Measurements from ENCODE around the gene BTF3. TPM values are rescaled to one million over a fixed set of nuclear protein-coding genes. Genes with fewer than 3 reads are reported as not detected.
"Not testable (repeated sequence)": the region's sequence is repeated elsewhere in the genome, so short reads cannot be mapped to it uniquely, and the experiment has no call there.

The BTF3 gene
- total RNA-seq, 1 donor = 141 TPM

DNA sequence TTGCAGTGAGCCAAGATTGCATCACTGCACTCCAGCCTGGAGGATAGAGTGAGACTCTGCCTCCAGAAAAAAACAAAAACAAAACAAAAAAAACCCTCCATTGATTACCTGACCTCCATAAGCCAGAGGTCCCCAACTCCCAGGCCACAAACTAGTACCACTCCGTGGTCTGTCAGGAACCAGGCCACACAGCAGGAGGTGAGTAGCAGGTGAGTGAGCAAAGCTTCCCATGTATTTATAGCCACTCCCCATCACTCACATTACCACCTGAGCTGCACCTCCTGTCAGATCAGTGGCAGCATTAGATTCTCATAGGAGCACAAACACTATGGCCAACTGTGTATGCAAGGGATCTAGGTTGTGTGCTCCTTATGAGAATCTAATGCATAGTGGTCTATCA lies 13.7 kb upstream of the BTF3 start:
- DNase-seq (ENCODE audit: low read depth in 2 of 3, low spot score in 2 of 3) = no peak

DNA sequence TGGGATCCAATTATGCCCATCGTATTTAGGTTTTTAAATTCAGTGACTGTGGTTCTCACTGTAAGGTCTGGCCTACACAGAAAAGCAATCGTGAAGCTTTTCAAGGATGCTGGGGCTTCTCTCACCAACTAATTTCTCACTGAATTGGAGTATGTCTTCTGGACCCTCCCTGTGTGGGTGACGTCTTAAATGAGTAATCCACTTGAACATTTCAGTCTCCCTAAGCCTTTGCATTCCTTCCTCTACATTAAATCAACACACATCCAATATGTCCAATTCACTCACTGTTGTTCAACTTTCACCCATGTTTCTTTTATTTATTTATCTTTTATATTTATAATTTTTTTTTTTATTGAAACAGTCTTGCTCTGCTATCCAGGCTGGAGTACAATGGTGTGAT lies 12.5 kb upstream of the BTF3 start:
- no peak for DNase-seq (ENCODE audit: low read depth in 2 of 3, low spot score in 2 of 3)

DNA sequence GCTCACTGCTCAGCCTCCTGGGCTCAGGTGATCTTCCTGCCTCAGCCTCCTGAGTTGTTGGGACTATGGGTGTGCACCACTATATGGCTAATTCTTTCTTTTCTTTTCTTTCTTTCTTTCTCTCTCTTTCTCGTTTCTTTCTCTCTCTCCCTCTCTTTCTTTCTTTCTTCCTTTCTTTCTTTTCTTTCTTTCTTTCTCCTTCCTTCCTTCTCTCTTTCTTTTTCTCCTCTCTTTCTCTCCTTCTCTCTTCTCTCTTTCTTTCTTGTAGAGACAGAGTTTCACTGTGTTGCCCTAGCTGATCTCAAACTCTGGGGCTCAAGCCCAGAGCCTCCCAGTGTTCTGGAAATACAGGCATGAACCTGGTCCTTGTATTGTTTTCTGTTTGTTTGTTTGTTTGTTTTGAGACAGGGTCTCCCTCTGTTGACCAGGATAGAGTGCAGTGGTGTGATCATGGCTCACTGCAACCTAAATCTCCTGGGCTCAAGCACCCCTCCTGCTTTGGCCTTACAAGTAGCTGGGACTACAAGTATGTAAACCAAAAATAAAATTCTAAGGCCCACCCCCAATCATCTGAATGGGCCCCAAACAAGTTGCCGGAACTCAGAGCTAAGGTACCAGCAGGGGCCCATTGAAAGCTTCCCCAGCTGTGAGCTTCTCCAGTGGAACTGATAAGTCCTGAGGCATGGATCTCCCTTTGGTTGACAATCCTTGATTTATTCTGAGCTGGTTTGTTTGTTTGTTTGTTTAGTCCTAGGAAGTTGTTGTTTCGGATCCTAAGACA lies 11.9 kb upstream of the BTF3 start:
- DNase-seq (ENCODE audit: low read depth in 2 of 3, low spot score in 2 of 3) = no peak

DNA sequence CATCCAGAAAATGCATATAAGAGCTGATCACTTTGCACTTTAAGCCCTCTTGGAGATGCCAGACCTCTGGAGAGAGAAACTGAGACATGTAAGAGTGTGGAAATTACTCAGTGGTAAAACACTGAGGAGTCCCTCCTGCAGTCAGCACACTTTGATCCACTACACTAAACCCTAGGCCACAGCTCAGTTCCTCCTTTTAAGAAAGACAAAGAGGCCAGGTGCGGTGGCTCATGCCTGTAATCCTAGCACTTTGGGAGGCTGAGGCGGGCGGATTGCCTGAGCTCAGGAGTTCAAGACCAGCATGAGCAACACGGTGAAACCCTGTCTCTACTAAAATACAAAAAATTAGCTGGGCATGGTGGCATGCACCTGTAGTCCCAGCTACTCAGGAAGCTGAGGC lies 11.0 kb upstream of the BTF3 start:
- DNase-seq (ENCODE audit: low read depth in 2 of 3, low spot score in 2 of 3) = not testable (repeated sequence)

DNA sequence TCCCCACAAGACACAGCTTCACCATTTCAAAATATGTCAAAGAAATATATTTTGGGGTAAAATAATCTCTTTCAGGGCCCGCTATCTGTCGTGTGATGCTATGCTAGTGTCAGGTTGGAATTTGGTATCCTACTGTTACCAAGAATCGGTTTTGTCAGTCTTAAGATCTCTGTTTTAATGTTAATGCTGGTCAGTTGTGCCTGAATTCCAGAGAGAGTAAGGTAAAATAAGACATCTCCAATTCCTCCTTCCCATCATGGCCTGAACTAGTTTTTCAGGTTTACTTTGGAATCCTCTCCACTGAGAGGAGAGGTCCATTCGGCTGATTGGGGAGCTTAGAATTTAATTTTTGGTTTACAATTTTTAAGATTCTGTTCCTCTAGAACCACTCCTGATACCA lies 10.4 kb upstream of the BTF3 start:
- DNase-seq (ENCODE audit: low read depth in 2 of 3, low spot score in 2 of 3) = no peak

DNA sequence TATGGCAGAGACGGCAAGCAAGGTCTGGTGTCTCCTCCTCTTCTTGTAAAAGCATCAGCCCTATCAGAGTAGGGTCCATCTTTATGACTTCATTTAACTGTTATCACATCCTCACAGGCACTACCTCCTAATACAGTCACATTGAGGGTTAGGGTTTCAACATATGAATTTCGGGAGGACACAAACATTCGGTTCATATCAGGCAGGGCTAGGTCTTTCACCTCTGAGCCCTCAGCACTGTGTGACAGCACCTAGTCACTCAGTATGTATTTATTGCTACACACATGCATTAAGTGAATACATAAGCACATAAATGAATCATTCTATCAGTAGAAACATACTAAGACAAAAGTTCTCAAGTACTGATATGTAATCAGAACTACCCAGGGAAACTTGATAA lies 9.4 kb upstream of the BTF3 start:
- no peak for DNase-seq (ENCODE audit: low read depth in 2 of 3, low spot score in 2 of 3)

DNA sequence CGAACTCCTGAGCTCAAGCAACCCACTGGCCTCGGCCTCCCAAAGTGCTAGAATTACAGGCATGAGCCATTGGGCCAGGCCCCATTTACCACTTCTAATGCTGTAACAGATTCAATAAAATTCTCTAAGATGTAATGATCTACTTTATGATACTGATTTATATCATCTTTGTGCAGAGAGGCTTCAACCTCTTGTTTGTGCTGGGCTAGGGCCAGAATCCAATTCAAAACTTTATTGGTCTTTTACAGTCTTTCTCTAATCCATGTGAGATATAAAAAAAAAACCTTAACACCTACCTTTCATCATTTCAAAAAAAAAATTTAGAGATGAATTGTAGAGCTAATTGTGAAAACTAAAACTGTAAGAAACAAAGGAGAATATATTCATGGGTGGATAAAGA lies 8.2 kb upstream of the BTF3 start:
- DNase-seq (ENCODE audit: low read depth in 2 of 3, low spot score in 2 of 3) = no peak

DNA sequence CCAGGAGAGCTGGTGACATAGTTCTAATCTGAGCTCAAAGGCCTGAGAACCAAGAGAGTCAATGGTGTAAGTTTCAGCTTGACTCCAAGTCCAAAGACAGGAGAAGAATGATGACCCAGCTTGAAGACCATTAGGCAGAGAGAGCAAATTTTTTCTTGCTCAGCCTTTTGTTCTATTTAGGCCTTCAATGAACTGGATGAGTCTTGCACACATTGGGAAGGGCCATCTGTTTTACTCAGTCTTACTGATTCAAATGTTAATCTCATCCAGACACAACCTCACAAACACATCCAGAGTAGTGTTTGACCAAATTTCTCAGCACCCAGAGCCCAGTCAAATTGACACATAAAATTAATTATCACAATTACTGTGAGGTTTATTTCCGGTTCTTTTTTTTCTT lies 7.1 kb upstream of the BTF3 start:
- DNase-seq (ENCODE audit: low read depth in 2 of 3, low spot score in 2 of 3) = no peak

DNA sequence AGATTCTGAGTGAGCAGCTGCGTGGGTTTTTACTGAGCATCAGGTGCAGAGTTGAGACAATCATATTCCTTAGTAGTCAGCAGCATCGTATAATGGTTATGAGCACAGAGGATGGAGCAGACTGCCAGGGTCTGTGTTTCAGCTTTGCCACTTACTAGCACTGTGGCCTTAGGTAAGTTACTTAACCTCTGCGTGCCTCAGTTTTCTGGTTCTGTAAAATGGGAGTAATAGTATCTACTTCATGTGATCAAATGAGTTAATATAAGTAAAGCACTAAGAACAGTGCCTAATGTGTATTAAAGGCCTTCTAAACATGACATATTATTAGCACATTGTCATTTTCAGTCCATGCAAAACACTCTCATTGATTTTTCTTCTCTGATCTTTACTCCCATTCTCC lies 4.8 kb upstream of the BTF3 start:
- DNase-seq (ENCODE audit: low read depth in 2 of 3, low spot score in 2 of 3) = no peak

DNA sequence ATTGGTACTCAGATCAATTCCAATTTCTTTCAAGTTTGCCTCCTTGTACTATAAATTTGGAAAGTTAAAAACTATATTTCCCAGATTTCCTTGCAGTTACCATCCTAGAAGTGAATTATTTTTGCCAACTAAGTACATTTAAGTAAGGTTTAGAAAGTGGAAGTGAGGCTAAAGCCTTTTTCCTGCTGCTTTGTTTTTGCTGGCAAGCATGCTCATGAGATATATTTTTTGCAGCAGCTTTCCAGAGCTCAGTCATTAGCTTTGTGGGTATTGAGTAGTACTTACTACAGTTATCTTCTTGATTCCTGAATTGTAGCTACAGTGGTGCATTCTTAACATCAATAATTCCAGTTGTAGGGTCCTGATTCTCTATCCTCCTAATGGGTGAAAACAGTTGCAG lies 3.5 kb upstream of the BTF3 start:
- DNase-seq (ENCODE audit: low read depth in 2 of 3, low spot score in 2 of 3) = no peak

DNA sequence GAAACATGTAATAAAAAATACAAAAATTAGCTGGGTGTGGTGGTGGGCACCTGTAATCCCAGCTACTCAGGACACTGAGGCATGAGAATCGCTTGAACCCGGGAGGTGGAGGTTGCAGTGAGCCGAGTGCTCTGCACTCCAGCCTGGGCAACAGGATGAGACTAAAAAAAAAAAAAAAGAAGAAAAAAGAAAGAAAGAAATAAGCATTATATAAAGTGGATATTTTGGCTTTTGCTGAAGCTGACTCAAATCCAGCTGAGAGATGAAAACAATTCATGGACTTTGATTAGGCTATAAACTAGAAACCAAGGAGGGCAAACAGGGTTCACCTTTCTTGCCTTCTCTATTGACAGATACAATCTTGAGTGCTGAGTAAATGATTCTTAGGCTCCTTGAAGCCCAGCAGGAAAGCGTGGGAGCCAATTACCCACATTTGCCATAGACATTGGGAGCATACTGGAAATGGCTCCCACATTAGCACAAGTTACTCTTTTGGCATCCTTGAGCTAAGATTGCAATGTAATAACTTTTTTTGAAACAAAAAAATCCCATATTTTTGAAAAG lies 2.4 kb upstream of the BTF3 start:
- DNase-seq (ENCODE audit: low read depth in 2 of 3, low spot score in 2 of 3) = no peak

DNA sequence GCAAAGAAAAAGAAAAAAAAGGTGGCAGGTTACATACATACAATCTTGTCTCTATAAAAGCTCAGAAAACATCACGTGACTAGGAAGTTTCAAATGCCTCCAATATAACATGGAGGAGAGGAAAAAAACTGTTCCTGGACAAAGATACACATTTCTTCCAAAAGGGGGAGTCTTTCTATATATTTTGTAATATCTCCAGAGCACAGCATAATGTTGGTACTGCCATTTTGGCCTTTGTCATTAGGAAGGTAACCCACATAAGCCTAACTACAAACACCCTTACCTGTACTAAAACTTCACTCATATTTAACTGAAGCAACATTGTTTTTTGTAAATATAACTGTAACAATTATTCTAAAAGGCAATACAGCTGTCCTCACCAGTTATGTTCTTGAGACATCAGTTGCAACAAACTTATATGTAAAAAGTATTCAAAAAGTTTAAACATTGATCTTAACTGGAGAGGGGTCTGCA lies 1.2 kb upstream of the BTF3 start:
- DNase-seq (ENCODE audit: low read depth in 2 of 3, low spot score in 2 of 3) = peak in 2 of 3 donors; percentile 24 to 29

DNA sequence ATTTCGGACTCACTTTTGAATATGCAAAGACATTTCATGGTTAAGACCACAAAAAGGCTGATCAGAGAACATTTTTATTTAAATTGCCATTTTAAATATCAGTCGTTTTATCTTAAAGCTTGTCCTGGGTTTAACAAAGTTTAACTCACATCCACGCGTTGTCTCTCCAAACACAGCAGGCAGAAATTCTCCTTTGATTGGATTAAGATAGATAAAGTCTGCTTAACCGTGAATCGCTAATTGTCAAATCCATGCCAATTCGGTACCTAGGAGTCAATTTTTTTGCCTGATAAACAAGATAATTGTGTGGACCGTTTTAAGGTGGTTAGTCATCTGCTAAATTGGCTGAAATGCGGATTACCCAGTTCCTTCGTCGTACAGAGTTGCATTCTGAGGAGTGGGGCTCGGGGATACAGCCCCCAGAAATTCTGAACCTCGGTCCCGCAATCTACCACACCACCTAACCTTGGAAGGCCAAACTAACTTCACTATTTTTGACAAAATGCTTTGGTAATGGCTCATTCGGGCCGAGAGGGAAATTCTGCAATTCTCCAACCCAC lies 665 bp upstream of the BTF3 start:
- DNase-seq (ENCODE audit: low read depth in 2 of 3, low spot score in 2 of 3) = no peak

DNA sequence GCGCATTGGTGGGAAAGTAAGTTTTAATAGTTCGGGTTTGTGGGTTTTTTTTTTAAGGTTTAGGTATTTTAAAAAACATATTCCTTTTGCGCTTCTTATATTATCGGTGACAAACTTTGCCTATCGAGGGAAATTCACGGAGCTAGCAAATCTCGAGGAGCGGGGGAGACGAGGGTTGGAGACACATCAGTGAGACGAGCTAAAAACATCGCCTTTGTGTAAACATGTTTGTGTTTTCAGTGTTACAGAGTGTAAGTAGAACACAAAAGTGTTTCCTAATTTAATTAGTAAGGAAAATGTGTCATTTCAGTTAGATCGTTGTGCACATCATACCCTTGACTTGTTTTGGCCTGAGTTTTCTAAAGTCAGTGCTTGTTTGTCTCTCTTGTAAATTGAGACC lies 945 bp downstream of the BTF3 start:
- DNase-seq (ENCODE audit: low read depth in 2 of 3, low spot score in 2 of 3) = no peak

DNA sequence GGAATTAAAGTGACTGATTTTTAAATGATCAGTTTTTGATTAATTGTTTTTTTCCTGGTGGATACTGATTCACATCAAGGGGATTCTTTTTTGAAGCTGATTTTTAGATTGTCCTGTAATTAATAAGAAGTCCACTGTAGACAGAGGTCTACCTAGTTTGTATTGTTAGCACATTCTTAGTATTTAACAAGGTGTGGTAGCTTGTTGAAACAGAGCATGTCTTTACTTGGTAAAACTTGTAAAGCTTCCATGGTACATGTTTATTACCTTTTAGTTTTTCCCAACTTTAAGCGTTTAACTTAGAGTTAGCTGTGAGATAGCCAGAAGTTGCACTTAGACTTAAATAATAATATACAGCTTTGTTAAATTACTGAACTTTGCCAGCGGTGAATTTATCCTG lies 1.5 kb downstream of the BTF3 start:
- DNase-seq (ENCODE audit: low read depth in 2 of 3, low spot score in 2 of 3) = no peak

DNA sequence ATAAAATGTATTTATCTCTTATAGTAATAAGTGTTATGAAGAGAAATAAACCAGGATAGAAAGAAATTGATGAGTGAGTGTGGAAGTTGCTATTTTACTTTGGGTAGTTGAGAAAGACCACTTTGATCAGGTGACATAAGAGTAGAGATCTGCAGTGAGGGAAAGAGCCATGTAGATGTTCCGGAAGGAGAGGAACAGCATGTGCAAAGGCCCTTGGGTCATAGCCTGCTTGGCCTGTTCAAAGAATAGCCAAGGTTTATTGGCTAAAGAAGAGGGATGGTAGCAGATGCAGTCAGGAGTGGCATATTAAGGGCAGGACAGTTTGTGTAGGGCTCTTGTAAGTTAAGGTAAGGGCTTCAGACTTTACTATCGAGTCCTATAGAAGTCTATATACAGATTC lies 3.2 kb downstream of the BTF3 start:
- no peak for DNase-seq (ENCODE audit: low read depth in 2 of 3, low spot score in 2 of 3)

DNA sequence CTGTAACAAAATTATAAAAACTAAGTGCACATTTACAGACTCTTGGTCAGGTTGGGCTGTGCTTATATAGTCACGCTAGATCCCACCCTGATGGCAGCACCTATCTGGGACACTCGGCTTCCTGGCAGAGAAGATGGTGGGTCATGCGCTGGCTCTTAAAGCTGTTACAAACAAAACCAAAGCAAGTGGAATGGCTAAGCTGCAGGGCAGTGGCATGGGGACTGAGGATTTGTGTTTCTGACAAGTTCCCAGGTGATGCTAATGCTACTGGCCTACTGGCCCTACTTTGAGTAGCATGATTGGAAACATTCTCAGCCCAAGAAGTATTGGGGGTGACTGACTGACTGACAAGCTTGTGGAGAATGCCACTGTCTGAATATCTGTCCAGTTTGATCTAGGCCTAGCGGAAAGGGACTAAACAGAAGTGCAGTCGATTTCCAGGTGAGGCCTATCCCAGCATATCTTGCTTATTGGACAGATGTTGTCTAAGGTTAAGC lies 8.3 kb downstream of the BTF3 start:
- DNase-seq (ENCODE audit: low read depth in 2 of 3, low spot score in 2 of 3) = no peak

DNA sequence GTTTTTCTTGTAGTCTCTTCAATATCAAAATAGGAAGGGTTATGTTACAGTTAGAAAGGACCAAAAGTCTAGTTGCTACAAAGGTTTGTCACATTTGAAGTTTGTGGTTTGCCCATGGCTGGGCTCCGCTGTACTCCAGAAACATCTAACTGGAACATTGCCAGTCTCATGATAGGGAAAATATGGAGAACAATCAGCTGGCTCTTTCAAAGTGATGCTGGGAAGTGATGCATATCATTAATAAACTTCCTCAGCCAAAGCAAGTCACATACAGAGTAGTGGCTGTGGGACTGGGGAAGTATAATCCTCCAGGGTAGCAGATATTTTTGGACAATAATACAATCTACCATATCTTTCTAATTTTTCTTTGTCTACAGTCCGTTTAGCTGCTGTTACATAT lies 8.8 kb downstream of the BTF3 start:
- DNase-seq (ENCODE audit: low read depth in 2 of 3, low spot score in 2 of 3) = no peak

DNA sequence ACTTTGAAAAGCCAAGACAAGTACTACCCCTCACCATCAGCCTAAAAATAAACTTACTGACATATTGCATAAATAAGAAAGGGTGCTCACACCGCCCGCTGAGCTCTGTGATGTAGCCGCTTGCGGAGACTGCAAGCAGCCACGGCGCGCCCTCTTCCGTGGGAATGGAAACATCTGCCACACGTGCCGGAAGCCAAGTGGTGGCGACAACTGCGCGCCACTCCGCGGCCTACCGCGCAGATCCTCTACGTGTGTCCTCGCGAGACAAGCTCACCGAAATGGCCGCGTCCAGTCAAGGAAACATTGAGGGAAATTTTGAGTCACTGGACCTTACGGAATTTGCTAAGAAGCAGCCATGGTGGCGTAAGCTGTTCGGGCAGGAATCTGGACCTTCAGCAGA lies 10.3 kb downstream of the BTF3 start:
- DNase-seq (ENCODE audit: low read depth in 2 of 3, low spot score in 2 of 3) = not testable (repeated sequence)

DNA sequence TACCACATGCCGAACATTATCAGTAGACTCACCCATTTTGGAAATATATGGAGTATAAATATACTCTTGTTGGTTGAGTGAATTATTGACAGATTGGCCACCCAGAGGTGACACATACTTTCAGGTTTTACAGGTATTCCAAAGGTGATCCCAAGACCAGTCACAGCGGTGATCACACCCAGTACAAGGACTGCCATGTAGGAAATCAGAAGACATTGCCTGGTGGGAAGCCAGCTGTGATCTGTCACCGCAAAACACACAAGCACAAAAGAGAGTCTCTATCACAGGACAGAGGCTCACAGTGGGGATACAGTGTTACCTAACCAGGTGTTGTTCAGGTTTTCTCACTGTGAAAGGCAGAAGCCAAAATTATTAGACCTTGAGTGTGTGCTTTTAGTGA lies 15.8 kb downstream of the BTF3 start:
- no peak for DNase-seq (ENCODE audit: low read depth in 2 of 3, low spot score in 2 of 3)

DNA sequence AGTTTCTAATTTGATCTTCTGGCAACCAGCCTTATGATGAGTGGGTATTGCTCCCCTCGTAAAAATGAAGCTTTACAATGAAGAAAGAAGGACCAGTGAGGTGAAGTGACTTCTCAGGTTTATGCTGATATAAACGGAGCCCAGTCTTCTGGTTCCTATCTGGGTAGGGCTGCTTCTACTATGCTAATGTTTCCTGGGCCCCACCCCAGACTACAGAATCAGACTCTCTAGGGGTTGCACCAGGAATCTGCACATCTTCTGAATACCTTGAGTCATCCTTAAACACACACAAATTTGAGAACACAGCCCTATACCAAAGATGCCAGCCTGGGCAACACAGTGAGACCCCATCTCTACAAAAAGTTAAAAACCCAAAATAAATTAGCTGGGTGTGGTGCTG lies 16.2 kb downstream of the BTF3 start:
- no peak for DNase-seq (ENCODE audit: low read depth in 2 of 3, low spot score in 2 of 3)

DNA sequence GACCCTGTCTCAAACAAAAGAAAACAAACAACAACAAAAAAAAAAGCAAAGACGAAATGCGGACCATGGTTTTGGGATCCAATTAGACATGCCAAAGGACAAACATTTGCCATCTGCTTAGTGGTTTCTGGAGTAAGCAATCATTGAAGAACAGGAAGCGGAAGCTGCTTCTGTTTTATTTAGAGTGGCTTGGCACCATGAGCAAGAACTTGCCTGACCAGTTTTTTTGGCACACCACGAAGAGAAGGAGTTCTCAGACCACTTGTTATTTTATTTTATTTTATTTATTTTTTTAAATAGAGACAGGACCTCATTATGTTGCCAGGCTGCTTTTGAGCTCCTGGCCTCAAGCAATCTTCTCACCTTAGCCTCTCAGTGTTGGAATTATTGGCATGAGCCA lies 17.0 kb downstream of the BTF3 start:
- no peak for DNase-seq (ENCODE audit: low read depth in 2 of 3, low spot score in 2 of 3)

Measured in hematopoietic multipotent progenitor cell (in vitro differentiated cells).